HG03159 (cell line): Measurements from ENCODE around the gene GTPBP6.
"Not testable (repeated sequence)": the region's sequence is repeated elsewhere in the genome, so short reads cannot be mapped to it uniquely, and the experiment has no call there.

Experiments used
- ATAC-seq: cut with Tn5 transposase; IDR thresholded peaks from one replicate; pipeline ENCODE4 v1.9.1; 2021; ENCODE audit warnings: mild to moderate bottlenecking, moderate library complexity; ENCODE audit not compliant: unreplicated experiment

GTPBP6 gene

DNA sequence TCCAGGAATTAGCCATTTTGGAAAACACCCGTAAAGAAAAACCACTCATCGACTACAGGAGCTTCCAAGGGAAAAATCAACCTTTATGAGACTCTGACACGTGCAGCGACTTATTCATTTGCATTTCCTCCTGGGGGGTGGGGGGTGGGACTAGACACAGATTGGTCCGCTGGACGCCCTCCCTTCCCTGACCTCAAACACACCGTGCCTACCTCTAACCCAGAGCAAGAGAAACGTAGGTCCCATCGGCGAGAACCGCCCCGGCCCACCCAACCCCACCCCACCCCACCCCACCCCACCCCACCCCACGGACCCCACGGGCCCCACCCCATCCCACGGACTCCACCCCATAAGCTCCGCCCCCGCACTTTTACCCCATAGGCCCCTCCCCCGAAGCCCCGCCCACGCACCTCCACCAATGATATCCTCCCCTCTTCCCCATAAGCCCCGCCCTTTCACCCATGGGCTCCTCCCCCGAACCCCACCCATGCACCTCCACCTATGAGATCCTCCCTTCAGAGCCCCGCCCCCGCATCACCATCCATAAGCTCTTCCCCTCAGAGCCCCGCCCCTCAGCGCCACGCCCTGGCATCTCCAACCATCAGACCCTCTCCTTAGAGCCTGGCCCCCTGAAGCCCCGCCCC is 1.1 kb downstream of the GTPBP6 start:
- ATAC-seq, result no peak

DNA sequence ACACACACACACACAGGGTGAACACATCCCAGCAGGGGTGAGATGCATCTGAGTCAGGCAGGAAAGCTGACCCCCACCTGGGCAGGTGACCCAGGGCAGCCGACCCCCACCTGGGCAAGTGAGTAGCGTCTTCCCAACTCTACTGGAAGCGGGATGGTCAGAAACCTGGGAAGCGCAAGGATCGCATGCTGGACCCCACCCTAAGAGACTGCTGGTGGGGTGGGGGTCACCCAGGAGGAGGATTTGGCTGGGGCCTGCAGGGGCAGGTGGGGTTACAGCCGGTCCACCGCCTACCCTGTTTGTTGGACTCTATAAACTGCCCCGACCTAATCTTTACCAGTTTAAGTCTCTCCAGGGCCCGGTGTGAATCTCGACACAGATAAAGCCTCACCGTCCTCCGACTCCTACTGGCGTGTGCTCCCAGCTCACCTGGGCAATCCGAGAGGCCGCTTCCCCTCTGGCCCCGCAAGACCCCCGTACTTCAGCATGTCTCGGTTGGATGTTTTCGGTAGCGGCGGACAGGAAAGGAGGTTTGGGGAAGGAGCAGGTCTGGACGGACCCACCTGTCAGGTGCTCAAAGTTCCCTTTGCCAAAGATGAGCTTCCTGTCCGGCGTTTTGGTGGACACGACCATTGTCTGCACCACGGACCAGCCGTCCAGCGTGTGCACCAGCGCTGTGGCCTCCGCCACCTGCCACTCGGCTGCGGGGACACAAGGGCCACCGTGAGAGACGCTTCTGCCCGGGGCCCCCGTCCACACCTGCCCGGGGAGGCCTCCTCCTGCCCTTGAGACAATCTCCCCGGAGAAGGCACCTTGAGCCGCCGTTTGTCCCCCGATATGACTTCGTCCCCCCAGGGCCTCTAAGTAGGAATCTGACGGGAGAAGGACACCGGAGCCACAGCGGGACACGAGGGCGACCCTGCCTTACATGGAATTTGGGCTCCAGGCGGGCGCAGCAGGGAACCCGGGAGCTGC is 2.0 kb downstream of the GTPBP6 start:
- no peak for ATAC-seq

DNA sequence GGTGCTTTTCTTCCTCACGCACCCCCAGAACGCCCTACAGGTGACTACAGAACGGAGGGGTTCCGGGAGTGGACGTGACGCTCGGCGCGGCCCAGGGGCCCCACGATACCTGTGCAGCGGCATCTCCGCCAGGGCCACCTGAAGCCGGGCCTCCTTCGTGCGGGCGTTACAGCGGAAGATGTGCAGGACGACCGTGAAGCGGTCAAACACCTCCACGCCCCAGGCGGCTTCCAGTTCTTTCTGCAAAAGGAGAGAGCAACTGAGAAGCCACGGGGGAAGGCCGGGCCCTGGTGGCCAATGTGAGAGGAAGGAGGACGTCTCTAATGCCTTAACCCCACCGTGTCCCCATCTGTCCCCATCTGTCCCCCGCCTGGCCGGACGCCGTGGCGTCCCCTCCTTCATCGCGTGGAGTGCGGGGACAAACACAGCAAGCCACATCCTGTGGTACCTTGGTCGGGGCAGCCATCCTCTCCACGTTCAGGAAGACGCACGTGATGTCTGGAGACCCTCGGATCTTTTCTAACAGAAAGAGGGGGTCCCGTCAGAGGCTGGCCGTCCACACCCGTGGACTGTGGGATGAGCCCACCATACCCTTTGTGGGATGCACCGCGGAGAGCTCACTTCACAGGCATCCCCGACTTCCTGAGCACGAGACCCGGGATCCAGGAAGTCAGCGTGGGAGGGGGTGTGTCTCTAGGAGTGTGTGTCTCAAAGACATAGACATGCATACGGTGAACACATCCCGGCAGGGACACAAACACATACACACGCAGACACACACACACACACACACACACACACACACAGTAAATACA is 3.6 kb downstream of the GTPBP6 start:
- ATAC-seq, result no peak

DNA sequence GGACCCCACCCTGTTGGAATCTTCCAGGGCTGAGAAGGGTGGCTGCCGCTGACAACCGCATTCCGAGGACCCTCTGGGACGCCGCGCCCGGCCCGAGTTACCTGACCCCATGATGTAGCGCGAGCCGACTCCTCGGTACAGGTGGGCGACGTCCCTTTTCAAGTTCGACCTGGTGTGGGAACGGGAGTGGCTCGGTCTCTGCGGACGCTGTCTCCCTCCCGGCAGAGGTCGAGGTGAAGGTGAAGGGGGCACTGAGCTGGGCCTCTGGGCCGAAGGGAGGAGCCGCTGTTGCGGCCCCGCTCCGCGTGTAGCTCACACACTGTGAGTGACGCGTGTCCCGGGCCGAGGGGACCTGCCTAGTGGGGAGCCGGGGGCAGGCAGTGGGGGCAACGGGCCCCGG is 4.5 kb downstream of the GTPBP6 start:
- ATAC-seq, result no peak

DNA sequence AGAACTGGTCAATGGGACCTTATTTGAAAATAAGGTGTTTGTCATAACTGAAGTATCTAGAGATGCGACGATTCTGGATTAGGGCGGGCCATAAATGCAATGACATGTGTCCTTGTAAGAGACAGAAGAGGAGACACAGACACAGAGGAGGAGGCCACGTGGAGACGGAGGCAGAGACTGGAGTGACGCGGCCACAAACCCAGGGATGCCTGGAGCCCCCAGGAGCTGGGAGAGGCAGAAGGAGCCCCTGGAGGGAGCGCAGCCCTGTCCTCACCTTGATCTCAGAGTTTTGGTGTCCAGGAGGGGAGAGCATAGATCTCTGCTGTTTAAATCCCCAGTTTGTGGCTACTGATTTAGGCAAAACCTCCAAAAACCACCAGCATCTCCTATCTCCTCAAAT is 5.0 kb downstream of the GTPBP6 start:
- no peak for ATAC-seq

DNA sequence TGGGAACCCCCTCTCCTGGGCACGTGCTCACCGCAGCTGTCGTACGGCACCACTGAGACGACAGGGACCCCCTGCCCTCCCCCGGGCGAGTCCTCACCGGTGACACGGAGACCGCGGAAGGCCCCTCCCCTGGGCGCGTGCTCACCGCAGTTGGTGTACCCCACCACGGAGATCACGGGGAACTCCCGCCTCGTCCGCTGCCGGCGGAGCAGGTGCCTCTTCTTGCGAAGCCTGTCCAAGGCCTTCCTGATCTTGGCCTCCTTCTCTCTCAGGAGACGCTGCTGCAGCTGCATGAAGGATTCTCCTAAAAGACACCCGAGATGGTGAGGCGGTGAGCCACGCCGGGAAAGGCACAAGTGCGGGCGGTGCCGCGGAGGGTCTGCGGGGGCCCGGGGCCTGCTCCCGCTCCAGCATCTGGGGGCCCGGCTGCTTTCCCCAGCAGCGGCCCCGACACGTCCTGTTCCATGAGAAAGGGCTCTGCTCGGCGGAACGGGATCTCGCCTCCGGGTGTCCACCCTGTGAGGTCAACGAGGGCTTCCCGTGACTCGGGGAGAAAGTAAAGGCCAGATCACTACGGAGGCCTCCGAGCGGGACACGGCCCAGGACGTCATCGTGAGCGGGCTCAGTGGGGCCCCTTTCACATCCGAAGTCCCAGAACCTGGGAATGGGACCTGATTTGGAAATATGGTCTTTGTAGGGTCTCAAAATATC is 5.8 kb downstream of the GTPBP6 start:
- no peak for ATAC-seq

DNA sequence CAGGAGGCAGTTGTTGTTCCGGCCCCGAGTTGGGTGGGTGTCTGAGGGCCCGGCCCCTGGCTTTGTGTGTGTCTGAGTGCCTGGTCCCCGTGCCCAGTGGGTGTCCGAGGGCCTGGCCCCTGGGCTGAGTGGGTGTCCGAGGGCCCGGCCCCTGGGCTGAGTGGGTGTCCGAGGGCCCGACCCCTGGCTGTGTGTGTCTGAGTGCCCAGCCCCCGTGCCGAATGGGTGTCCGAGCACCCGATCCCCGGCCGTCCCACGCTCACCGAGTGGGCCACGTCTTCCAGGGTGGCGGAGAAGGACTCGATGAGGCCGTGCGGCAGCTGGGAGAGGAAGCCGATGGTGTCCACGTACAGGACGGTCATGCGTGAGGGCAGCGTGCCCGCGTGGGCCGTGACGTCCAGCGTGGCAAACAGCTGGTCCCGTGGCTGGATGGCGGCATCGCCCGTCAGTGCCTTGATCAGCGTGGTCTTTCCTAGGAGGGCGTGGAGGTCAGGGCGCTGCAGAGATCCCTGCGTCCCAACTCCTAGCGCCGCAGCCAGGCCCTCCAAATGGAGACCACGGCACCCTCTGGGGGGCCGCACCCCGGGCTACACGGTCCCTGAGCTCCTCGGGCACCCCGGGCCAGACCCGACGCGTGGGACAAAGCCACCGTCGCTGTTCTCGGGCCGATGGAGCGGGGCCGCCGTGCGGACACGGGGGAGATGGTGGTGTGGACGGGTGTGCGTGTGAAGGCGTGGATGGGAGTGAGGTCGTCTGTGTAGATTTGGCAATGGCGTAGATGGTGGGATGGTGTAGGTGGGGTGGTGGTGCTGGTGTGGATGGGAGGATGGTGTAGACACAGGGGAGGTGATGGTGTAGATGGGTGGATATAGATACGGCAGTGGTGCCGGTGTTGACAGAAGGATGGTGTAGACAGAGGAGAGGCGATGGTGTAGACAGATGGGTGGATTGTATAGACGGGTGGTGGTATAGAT is 7.2 kb downstream of the GTPBP6 start:
- no peak for ATAC-seq

DNA sequence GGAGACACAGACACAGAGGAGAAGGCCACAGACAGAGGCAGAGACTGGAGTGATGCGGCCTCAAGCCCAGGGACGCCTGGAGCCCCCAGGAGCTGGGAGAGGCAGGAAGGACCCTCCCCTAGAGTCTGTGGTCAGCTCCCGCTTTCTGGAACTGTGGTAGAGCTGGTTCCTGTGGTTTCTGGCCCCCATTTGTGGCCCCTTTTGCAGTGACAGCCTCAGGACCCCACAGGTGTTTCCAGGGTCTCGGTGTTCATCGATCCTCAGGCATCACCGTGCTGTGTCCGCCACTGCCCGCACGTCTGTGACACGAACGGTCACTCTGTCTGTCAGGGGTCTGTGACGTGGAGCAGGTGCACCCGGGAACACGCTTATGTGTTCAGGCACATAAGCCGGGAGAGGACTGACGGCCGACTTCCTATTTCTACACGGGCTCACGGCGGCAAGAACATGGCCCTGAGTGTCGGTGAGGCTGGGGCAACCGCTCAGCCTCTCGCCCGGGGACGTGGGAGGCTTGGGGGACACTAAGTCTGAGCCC is 7.9 kb downstream of the GTPBP6 start:
- ATAC-seq, result no peak

DNA sequence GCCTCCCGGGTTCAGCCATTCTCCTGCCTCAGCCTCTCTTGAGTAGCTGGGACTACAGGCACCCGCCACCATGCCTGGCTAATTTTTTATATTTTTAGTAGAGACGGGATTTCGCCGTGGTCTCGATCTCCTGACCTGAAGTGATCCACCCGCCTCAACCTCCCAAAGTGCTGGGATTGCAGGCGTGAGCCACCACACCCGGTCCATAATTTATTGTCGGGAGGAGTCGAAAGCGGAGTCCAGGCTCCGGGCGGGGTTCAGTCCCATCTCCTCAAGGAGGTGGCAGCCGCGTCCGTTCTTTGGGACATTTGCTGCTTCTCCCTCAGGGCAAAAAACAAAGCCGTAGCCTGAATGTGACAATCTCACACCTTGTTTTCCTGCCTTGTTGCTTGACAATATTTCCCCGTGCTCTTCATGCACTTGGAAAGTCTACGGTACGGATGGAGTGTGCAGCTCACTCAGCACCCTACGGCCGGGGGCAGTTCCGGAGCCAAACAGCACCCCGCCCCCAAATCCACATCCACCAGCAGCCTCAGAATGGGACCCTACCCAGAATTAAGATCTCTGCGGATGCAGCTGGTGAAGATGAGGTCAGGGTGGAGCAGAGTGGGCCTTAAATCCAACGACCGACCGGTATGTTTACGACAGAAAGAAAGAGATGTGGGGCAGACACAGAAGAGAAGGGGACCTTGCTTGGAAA is 9.6 kb downstream of the GTPBP6 start:
- no peak for ATAC-seq

DNA sequence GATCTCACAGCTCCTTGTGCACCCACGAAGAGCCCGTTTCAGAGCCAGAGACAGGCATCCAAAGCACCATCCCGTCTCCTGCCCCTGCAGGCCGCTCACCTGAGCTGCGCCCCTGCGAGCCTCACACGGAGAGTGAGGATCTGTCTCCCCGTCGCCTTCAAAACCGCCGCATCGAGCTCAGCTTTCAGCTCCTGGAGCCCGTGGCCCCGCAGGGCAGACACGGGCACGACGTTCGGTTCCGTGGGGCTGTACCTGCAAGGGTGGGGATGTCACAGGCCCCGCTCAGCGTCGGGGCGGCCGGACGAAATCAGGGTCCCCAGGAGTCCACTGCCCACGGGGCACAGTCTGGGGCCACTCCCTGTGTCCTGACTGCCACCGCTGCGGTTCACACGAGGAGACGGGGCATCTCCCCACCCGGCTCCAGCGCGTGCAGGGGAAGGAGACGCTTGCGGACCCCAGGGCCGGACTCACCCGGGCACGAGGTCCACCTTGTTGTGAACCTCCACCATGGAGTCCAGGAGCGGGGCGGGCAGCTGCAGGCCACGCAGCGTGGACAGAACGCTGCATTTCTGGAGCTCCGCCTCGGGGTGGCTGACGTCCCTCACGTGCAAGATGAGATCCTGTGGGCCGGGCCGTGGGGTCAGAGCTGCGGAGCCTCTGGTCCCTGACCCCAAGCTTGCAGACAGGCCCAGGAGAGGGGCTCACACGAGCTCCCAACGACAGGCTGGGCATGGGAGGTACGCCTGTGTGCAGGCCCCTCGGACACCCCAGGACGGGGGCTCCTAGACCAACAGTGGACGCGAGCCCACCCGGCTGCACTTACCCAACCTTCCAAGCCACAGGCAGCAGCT is 11.1 kb downstream of the GTPBP6 start:
- ATAC-seq, result no peak

DNA sequence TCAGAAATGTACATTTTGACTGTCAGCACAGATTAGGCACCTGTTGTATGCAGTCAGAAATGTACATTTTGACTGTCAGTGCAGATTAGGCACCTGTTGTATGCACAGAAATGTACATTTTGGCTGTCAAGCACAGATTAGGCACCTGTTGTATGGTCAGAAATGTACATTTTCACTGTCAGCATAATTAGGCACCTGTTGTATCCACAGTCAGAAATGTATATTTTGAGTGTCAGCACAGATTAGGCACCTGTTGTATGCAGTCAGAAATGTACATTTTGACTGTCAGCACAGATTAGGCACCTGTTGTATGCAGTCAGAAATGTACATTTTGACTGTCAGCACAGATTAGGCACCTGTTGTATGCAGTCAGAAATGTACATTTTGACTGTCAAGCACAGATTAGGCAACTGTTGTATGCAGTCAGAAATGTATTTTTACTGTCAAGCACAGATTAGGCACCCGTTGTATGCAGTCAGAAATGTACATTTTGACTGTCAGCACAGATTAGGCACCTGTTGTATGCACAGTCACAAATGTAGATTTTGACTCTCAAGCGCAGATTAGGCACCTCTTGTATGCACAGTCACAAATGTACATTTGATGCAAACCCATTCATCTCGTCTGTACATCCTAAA is 11.9 kb downstream of the GTPBP6 start:
- not testable (repeated sequence) for ATAC-seq

DNA sequence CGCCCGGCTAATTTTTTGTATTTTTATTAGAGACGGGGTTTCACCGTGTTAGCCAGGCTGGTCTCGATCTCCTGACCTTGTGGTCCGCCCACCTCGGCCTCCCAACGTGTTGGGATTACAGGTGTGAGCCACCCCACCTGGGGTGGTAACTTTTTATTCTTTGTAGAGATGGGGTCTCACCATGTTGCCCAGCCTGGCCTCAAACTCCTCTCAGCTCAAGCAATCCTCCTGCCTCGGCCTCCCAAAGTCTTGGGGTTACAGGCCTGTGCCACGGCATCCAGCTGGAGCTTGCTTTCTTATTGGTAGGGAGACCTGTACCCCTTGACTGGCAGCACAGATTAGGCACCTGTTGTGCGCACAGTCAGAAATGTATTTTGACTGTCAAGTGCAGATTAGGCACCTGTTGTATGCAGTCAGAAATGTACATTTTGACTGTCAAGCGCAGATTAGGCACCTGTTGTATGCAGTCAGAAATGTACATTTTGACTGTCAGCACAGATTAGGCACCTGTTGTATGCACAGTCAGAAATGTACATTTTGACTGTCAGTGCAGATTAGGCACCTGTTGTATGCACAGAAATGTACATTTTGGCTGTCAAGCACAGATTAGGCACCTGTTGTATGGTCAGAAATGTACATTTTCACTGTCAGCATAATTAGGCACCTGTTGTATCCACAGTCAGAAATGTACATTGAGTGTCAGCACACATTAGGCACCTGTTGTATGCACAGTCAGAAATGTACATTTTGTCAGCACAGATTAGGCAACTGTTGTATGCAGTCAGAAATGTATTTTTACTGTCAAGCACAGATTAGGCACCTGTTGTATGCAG is 12.6 kb downstream of the GTPBP6 start:
- not testable (repeated sequence) for ATAC-seq

DNA sequence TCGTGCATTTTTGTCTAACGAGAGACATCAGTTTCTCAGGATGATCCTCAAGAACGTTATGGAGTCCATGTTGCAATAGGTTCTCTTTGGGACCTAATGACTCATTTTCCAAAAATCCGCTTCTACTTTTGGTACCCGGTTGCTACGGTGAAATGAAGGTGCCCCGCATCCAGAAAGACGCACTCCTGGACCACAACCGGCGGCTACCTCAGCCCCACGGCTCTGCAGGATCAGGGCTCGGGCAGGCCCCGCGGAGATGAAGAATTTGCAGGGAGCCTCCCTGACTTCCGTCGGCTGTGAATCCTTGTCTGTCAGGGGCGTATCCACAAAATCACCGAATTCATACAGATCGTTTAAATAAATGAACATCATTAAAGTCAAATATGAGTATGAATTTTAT is 15.6 kb downstream of the GTPBP6 start:
- ATAC-seq, result no peak

DNA sequence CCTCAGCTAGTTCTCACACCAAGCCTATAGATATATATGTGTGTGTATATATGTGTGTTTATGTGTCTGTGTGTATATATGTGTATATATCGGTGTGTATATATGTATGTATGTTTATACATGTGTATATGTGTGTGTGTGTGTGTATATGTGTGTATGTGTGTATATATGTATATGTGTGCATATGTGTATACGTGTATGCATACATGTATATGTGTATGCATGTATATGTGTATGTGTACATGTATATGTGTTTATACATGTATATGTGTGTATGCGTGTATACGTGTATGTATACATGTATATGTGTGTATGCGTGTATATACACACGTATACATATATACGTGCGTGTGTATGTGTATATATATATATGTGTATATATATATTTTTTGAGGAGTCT is 18.3 kb downstream of the GTPBP6 start:
- no peak for ATAC-seq

DNA sequence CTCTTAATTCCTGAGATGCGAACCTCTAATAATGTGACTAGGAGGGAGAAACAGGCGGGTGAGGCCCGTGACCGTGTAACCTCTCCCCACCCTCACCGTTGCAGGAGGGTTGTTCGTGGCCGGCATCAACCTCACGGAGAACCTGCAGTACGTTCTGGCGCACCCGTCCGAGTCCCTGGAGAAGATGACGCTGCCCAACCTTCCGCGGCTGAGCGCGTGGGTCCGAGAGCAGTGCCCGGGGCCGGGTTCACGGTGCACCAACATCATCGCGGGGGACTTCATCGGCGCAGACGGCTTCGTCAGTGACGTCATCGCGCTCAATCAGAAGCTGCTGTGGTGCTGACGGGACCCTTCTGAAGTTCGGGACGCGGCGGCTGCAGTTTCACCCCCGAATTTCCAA is 19.6 kb downstream of the GTPBP6 start:
- no peak for ATAC-seq

DNA sequence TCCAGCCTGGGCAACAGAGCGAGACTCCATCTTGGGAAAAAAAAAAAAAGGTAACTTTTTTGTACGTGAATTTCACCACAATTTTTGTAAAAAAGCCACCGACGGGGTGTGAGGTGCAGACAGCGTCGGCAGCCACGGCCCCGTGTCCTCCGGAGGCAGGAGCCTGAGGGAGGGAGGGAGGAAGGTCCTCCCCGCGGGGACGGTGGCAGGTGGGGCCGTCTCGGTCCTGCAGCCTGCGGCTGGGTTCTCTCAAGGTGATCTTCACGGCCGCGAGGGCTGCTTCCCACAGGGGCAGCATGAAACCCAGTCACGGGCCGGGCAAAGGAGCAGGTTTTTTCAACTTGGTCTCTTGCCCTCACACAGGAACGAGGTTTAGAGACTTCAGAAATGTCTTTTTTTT is 23.5 kb downstream of the GTPBP6 start:
- no peak for ATAC-seq
